ENCODE measurements around the gene C2orf92.

- no peak for TF ChIP-seq POLR2A (IDR thresholded peaks at IDR 0.05)
- TF ChIP-seq, protein P1, sequence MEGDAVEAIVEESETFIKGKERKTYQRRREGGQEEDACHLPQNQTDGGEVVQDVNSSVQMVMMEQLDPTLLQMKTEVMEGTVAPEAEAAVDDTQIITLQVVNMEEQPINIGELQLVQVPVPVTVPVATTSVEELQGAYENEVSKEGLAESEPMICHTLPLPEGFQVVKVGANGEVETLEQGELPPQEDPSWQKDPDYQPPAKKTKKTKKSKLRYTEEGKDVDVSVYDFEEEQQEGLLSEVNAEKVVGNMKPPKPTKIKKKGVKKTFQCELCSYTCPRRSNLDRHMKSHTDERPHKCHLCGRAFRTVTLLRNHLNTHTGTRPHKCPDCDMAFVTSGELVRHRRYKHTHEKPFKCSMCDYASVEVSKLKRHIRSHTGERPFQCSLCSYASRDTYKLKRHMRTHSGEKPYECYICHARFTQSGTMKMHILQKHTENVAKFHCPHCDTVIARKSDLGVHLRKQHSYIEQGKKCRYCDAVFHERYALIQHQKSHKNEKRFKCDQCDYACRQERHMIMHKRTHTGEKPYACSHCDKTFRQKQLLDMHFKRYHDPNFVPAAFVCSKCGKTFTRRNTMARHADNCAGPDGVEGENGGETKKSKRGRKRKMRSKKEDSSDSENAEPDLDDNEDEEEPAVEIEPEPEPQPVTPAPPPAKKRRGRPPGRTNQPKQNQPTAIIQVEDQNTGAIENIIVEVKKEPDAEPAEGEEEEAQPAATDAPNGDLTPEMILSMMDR (IDR thresholded peaks at IDR 0.05), result no peak
Measured at GRCh38 chr2:97735161-97735561, 65.6 kb downstream of the C2orf92 start.
